Stimulated activated CD4-positive, alpha-beta T cell treated with anti-CD3 and anti-CD28 coated beads, Interleukin-4, amount 100 ng/mL, for 4 hours (primary cell): Measurements from ENCODE around the gene SPRR2E.
"Not testable (repeated sequence)": the region's sequence is repeated elsewhere in the genome, so short reads cannot be mapped to it uniquely, and the experiment has no call there.

ENCODE experiments used
- DNase-seq, 2 experiments: peaks; one replicate each; pipeline ENCODE4 v3.0.0-alpha.2; 2020

Gene SPRR2E

GRCh38 chr1:153058826-153059784 lies 35.2 kb downstream of the SPRR2E start:
- DNase-seq = no peak

- no peak for DNase-seq
These were observed 36.2 kb downstream of the SPRR2E start for GRCh38 chr1:153058154-153058553.

GRCh38 chr1:153057375-153057774 lies 37.0 kb downstream of the SPRR2E start, which contains the start of gene SPRR2A:
SPRR2A (minus strand) TSS chr1:153057512; CDS start chr1:153056735, 777 bp downstream.
- no peak for DNase-seq

GRCh38 chr1:153056111-153056510 lies 38.2 kb downstream of the SPRR2E start:
- DNase-seq = not testable (repeated sequence)

GRCh38 chr1:153049211-153049610 lies 45.1 kb downstream of the SPRR2E start:
- no peak for DNase-seq
